Heart left ventricle (tissue), 16 donors: ENCODE measurements around the gene PACS1. TPM values are rescaled to one million over a fixed set of nuclear protein-coding genes. Genes with fewer than 3 reads are reported as not detected.

Source experiments
- ATAC-seq, 4 donors: fragments of 200-7000 bp; cut with Tn5 transposase; one replicate each; pipeline ENCODE4 v1.9.1; 2020 to 2022; ENCODE audit warnings: moderate library complexity in 4 of 4, mild to moderate bottlenecking in 3 of 4, moderate number of reproducible peaks in 1 of 4
- DNase-seq, 5 donors: peaks; one replicate each; pipeline ENCODE4 v3.0.0-alpha.2; 2020
- H3K27ac ChIP-seq, 12 donors: fragments of 200-600 bp; sonication (generic) in 4 of 12; one replicate each; pipeline versions ENCODE4 v1.5.0 to v1.8.0; 2016 to 2022; ENCODE audit warnings: mild to moderate bottlenecking in 2 of 12
- H3K27me3 ChIP-seq, 9 donors: fragments of 200-600 bp; sonication (generic) in 2 of 9; one replicate each; pipeline versions ENCODE4 v1.5.1 to v1.8.0; 2016 to 2022; ENCODE audit warnings: mild to moderate bottlenecking in 3 of 9
- H3K36me3 ChIP-seq, 9 donors: fragments of 200-600 bp; sonication (generic) in 2 of 9; one replicate each; pipeline versions ENCODE4 v1.5.0 to v1.8.0; 2018 to 2022; ENCODE audit warnings: mild to moderate bottlenecking in 2 of 9
- H3K4me1 ChIP-seq, 12 donors: fragments of 200-600 bp; sonication (generic) in 4 of 12; one replicate each; pipeline versions ENCODE4 v1.5.0 to v1.8.0; 2016 to 2022; ENCODE audit warnings: mild to moderate bottlenecking in 3 of 12
- H3K4me3 ChIP-seq, 12 donors: fragments of 200-600 bp; sonication (generic) in 4 of 12; one replicate each; pipeline versions ENCODE4 v1.5.0 to v1.8.0; 2017 to 2022; ENCODE audit warnings: mild to moderate bottlenecking in 9 of 12, moderate library complexity in 4 of 12
- H3K9me3 ChIP-seq, 12 donors: fragments of 200-600 bp; sonication (generic) in 4 of 12; one replicate each; pipeline versions ENCODE4 v1.5.0 to v1.8.0; 2016 to 2022; ENCODE audit warnings: mild to moderate bottlenecking in 1 of 12
- CTCF ChIP-seq, 12 donors: fragments of 200-600 bp; sonication (generic) in 4 of 12; IDR thresholded peaks; one replicate each; pipeline versions ENCODE4 v1.5.0 to v1.8.0; 2018 to 2022; ENCODE audit warnings: antibody characterized with exemption in 12 of 12, mild to moderate bottlenecking in 5 of 12
- POLR2A ChIP-seq, 2 donors: fragments of 450-650 bp; IDR thresholded peaks; one replicate each; pipeline ENCODE4 v1.6.1; 2017; ENCODE audit warnings: antibody characterized with exemption in 2 of 2, mild to moderate bottlenecking in 2 of 2, moderate library complexity in 2 of 2
- WGBS, 4 donors: extraction: QIAGEN DNeasy Blood & Tissue Kit in 2 of 4; methylation state at CpG; one replicate each; pipeline versions ENCODE4 v1.1.5 to v1.1.7; 2013 to 2018; 5-methylcytosine and 5-hydroxymethylcytosine counted together
- intact Hi-C, 10 donors: fragments of 100-400 bp; cut with DNase I; formaldehyde crosslinking; loops; one replicate each; pipeline versions ENCODE4 v1.11.1 to v1.14.2; 2022
- polyA plus RNA-seq, 2 donors: library from polyadenylated mRNA; stranded (reverse); fragments of 200-250 nt; gene quantifications; one replicate each; pipeline ENCODE4 v1.2.3, GENCODE V29; 2013
- total RNA-seq, 9 donors: library from RNA; depleted of rRNA in 2 of 9; stranded (reverse); fragments of >200 nt in 2 of 9; fragmentation: NEBNext Ultra II Directional in 3 of 9; extraction: Animal tissue kit (Norgen Biotek cat#: 25700) in 3 of 9; gene quantifications; one replicate each; pipeline versions ENCODE4 v1.1.0 to v1.2.4, GENCODE V29; 2016 to 2023
- donor health status: ischemic (EF 13 %, LVEDD 7.1; RV severe dilation, severe dysfunction).
- donor health status: healthy with polysubstance abuse.
- donor health status: DM: no; HTN: yes; CAD: no.
- donor health status: DM: no; HTN: no; CAD: no.
- donor health status: ischemic (EF 25% LVEDD 6.9; RV normal size, moderate dysfunction).
- donor health status: ischemic (EF 25% LVEDD 5.7; RV mildly dilated, moderate dysfunction).
- donor health status: healthy.
- donor health status: DM: yes; HTN: yes; CAD: no.
- donor health status: ischemic (EF 35%, LVEDD 5.7; RV mildly dilated, moderate dysfunction).
- donor health status: nonischemic (EF 11% LVEDD 7.7; RV severe dilation, severe dysfunction).
- donor health status: DM: yes; HTN: yes; CAD: no.
- donor health status: PGD.
- donor health status: ischemic (EF 29% LVEDD 5.4; RV normal size, mild dysfunction).
- donor health status: nonischemic (EF 23%, LVEDD 6.1; RV moderate dilation, normal function).

Gene PACS1
- total and polyA plus RNA-seq, 11 donors, result 30.6 to 151 (median 89.8) TPM

- ATAC-seq, result no peak
- no peak for DNase-seq
- H3K27ac ChIP-seq, result no peak overlapping the region
- no peaks in the 10 kb centered on the region for H3K9me3 ChIP-seq
- WGBS, 4 donors, result 92 to 98% (median 93%) methylated on average over 5 of the region's 5 CpGs
- intact Hi-C loops, result no loop called here
- no peaks in the 10 kb centered on the region for H3K4me1 ChIP-seq
- TF ChIP-seq POLR2A (IDR thresholded peaks at IDR 0.05) (no peak), CTCF (IDR thresholded peaks at IDR 0.05) (no peak)
- H3K27me3 ChIP-seq, result no peaks in the 10 kb centered on the region
- no peak overlapping the region for H3K4me3 ChIP-seq
- peaks cover 0 to 97% (median 84%) of the 10 kb centered on the region in 9 donors for H3K36me3 ChIP-seq
Observed at GRCh38 chr11:66233301-66233700, 163.2 kb downstream of the PACS1 start.

- Histone ChIP-seq H3K4me1 (no peaks in the 10 kb centered on the region), H3K9me3 (no peaks in the 10 kb centered on the region), H3K27ac (no peak overlapping the region), H3K27me3 (no peaks in the 10 kb centered on the region), H3K36me3 (peaks cover 0 to 98% (median 94%) of the 10 kb centered on the region in 9 donors), H3K4me3 (no peak overlapping the region)
- DNase-seq, result no peak
- WGBS, 4 donors, result 93 to 97% (median 94%) methylated on average over 11 of the region's 11 CpGs
- TF ChIP-seq POLR2A (IDR thresholded peaks at IDR 0.05), result no peak
- no peak for TF ChIP-seq CTCF (IDR thresholded peaks at IDR 0.05)
- ATAC-seq, result no peak
- intact Hi-C loops, result no loop called here
Observed at GRCh38 chr11:66235141-66235540, 165.1 kb downstream of the PACS1 start.

- TF ChIP-seq POLR2A (IDR thresholded peaks at IDR 0.05) (no peak), CTCF (IDR thresholded peaks at IDR 0.05) (no peak)
- no peak overlapping the region for H3K4me3 ChIP-seq
- no peak for ATAC-seq
- DNase-seq, result no peak
- peaks cover 0 to 10% (median 3%) of the 10 kb centered on the region in 12 donors for H3K4me1 ChIP-seq
- H3K9me3 ChIP-seq, result no peaks in the 10 kb centered on the region
- intact Hi-C loops, result no loop called here
- 94 to 95% (median 95%) methylated on average over 6 of the region's 6 CpGs for WGBS, 4 donors
- no peaks in the 10 kb centered on the region for H3K27me3 ChIP-seq
- peaks cover 0 to 98% (median 91%) of the 10 kb centered on the region in 9 donors for H3K36me3 ChIP-seq
- no peak overlapping the region for H3K27ac ChIP-seq
Observed at GRCh38 chr11:66237867-66238266, 167.8 kb downstream of the PACS1 start.

- Histone ChIP-seq H3K27ac (no peak overlapping the region), H3K27me3 (no peaks in the 10 kb centered on the region), H3K4me1 (peaks cover 0 to 10% (median 3%) of the 10 kb centered on the region in 12 donors), H3K9me3 (no peaks in the 10 kb centered on the region), H3K36me3 (peaks cover 0 to 98% (median 87%) of the 10 kb centered on the region in 9 donors), H3K4me3 (no peak overlapping the region)
- intact Hi-C loops, result no loop called here
- TF ChIP-seq POLR2A (IDR thresholded peaks at IDR 0.05) (no peak), CTCF (IDR thresholded peaks at IDR 0.05) (no peak)
- ATAC-seq, result no peak
- WGBS, 4 donors, result 84 to 92% (median 85%) methylated on average over 17 of the region's 17 CpGs
- DNase-seq, result no peak
Observed at GRCh38 chr11:66238786-66239413, 168.8 kb downstream of the PACS1 start.
